Stimulated activated CD8-positive, alpha-beta memory T cell treated with anti-CD3 and anti-CD28 coated beads, Interleukin-7, amount 100 ng/mL, for 1 hour (primary cell): Measurements from ENCODE around the gene FGL2.
"Not testable (repeated sequence)": the region's sequence is repeated elsewhere in the genome, so short reads cannot be mapped to it uniquely, and the experiment has no call there.

Experiments
- DNase-seq, 2 donors: peaks; one replicate each; pipeline ENCODE4 v3.0.0-alpha.2; 2020; ENCODE audit warnings: low read depth in 2 of 2

The FGL2 gene

DNA sequence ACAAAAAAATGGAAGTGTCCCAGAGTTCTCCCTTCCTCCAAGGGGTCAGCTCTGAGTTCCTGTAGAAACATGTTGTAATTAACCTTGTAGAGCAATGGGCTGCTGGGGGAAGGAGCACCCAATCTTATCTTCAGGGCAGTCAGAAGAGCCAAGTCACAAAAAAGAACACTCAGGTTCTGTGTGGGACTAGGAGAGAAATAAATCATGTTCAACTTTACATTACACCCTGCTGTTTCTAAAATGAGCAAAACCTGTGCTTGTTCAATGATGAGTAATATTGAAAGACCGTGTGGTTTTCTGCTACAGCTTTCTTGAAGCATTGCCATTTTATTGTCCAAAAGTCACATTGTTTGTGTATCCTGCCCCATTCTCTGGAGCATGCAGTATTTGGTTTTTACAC, 42.6 kb downstream of the FGL2 start:
- not testable (repeated sequence) for DNase-seq

DNA sequence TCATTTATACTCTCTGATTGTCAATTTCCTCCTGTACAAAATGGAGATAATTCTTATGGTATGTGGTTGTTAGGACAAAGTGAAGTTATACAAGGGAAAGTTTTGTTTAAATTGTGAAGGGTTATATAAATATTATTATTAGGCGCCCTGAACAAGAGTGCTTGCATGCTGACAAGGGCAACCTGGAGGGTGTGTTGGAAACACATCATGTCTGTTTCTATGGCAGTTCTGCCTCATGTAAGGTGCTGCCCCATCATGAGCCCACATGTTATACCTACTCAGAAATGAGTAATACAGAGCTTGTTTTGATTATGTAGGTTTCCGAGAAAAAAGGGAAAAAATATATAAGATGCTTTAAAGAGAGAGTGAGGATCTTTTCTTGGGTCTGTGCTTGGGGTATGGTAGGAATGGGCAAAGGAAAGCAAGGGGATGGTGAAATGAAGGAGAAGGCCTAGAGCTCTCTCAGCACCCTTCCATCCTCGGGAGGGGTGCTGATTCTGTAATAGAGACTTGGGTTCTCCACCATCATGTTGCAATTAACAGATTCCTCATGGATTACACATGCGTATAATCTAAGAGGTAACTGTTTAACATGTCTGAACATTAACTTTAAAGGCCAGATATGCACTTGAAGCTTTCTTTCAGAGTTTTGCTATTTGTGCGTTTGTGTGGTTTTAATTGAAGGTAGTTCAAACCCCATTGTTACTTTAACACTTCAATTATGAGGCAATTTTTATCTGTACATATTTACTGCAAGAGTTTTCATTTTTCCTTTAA, 43.8 kb downstream of the FGL2 start:
- DNase-seq: not testable (repeated sequence)

DNA sequence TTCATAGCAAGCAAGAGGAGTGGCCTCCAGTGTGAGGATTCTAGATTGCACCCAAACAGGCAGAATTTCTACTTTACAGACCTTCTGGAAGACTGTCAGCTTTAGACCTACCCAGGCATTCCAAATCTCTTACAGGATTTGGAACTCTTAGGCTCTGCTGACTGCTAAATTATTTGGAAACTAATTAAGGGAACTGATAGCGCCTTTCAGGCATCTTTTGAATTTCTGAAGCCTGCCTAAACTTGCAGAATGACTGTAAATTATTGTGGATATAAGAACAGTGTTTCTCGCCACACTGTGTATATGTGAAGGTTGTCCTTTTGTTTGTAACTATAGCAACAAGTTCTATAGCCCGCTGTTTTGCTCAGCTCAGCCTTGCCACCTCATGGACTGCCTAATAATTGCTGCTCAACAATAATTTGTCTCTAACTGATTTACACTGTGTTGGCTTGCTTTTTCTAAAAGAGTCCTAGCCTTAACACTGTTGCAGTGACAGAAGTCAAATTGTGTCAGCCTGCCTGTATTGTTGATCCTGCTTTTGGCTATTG, 44.6 kb downstream of the FGL2 start:
- DNase-seq: not testable (repeated sequence)

DNA sequence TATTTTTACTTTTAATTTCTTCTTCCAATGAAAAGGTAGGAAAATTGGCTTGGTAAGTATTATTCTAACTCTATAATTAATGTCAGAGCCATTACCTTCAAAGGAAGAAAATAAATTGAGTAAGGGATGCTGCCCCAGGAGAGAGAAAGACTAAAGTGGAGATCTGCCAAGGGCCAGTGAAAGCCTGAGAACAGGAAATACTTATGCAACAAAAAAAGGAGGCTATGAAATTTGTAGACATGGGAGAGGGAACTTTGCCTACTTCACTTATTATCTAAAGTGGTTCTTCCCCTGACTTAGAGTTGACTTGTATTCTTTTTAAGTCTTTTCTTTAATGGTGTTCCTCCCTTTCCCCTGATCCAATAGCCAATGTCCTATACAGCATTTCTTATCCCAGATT, 47.4 kb downstream of the FGL2 start:
- DNase-seq: not testable (repeated sequence)
